PFSK-1 (cell line): Measurements from ENCODE around the gene CCT3.

Experiments used
- FOXP2 ChIP-seq: optimal IDR thresholded peaks from 2 replicates; pipeline ENCODE3; 2011; ENCODE audit warnings: borderline replicate concordance, control low read depth, inconsistent platforms; ENCODE audit not compliant: insufficient read depth; ENCODE audit errors: extremely low read length, extremely low read depth
- POLR2AphosphoS5 ChIP-seq: IDR thresholded peaks from 2 replicates; pipeline ENCODE4 v1.6.1; 2012; ENCODE audit warnings: low read depth, mild to moderate bottlenecking, control low read depth, low read length, moderate library complexity
- SIN3A ChIP-seq: IDR thresholded peaks from 2 replicates; pipeline ENCODE4 v1.6.1; 2012; ENCODE audit warnings: mild to moderate bottlenecking, low read length, moderate library complexity, borderline replicate concordance; ENCODE audit not compliant: insufficient read depth
- TAF1 ChIP-seq: IDR thresholded peaks from 2 replicates; pipeline ENCODE4 v1.6.1; 2012; ENCODE audit warnings: low read length, control low read depth, borderline replicate concordance; ENCODE audit not compliant: insufficient read depth
- TF ChIP-seq, protein P1 (sequence below), 2 experiments: IDR thresholded peaks; 2 replicates each; pipeline versions ENCODE4 v1.6.1 to v1.8.0; 2011 to 2012; ENCODE audit warnings: low read depth in 2 of 2, low read length in 2 of 2, control low read depth in 1 of 2, inconsistent platforms in 1 of 2, mild to moderate bottlenecking in 1 of 2, moderate library complexity in 1 of 2; ENCODE audit not compliant: insufficient read depth in 1 of 2

The CCT3 gene

DNA sequence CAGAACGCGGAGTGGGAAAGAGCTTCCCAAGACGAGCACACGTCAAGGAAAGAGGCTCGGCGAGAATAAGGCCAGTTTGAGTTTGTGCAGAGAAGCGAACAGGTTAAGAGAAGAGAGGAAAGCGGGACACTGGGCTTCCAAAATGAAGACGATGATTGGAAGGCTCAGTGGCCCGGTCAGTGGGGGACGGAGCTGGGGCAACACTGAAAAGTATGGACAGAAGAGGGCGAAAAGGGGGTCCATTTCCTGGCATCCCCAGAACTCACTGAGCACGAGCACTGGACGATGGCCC, 258 bp downstream of the CCT3 start:
- TF ChIP-seq POLR2AphosphoS5 (no peak), FOXP2 (no peak), TAF1 (no peak), SIN3A (no peak; the same call in 1 of the 2 replicates)
- TF ChIP-seq, protein P1, sequence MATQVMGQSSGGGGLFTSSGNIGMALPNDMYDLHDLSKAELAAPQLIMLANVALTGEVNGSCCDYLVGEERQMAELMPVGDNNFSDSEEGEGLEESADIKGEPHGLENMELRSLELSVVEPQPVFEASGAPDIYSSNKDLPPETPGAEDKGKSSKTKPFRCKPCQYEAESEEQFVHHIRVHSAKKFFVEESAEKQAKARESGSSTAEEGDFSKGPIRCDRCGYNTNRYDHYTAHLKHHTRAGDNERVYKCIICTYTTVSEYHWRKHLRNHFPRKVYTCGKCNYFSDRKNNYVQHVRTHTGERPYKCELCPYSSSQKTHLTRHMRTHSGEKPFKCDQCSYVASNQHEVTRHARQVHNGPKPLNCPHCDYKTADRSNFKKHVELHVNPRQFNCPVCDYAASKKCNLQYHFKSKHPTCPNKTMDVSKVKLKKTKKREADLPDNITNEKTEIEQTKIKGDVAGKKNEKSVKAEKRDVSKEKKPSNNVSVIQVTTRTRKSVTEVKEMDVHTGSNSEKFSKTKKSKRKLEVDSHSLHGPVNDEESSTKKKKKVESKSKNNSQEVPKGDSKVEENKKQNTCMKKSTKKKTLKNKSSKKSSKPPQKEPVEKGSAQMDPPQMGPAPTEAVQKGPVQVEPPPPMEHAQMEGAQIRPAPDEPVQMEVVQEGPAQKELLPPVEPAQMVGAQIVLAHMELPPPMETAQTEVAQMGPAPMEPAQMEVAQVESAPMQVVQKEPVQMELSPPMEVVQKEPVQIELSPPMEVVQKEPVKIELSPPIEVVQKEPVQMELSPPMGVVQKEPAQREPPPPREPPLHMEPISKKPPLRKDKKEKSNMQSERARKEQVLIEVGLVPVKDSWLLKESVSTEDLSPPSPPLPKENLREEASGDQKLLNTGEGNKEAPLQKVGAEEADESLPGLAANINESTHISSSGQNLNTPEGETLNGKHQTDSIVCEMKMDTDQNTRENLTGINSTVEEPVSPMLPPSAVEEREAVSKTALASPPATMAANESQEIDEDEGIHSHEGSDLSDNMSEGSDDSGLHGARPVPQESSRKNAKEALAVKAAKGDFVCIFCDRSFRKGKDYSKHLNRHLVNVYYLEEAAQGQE (IDR thresholded peaks at IDR 0.05; ENCODE audit: insufficient read depth in 1 of 2, low read depth in 2 of 2, low read length in 2 of 2) = no peak

DNA sequence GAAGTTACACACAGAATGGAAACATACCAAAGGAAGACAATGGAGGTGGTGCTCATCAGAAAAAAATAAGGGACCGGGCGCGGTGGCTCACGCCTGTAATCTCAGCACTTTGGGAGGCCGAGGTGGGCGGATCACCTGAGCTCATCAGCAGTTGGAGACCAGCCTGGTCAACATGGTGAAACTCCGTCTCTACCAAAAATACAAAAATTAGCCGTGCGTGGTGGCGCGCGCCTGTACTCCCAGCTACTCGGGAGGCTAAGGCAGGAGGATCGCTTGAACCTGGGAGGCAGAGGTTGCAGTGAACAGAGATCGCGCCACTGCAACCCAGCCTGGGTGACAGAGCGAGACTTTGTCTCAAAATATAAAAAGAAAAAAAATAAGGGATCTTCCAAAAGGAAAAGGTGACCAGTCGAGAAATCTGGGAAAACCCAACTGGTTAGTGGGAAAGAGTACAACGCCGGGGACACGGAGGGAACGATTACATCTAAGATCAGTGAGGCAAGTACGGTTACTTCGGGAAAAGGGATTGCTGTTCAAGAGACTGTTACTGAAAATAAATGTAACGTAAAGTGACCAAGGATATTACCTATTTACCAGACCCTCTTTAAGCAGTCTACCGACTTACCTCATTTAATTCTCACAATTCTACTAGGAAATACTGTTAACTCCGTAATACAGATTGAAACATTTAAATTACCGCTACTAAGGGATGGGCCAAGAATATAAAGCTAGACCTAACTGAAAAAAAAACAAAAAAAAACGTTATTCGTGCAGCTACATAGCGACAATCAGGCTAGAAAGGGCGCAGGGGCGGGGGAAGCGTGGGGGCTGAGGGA, 822 bp downstream of the CCT3 start:
- no peak for TF ChIP-seq FOXP2
- no peak for TF ChIP-seq TAF1
- TF ChIP-seq SIN3A = no peak
- no peak for TF ChIP-seq POLR2AphosphoS5
- TF ChIP-seq, protein P1 (IDR thresholded peaks at IDR 0.05; ENCODE audit: insufficient read depth in 1 of 2, low read depth in 2 of 2, low read length in 2 of 2) = no peak

DNA sequence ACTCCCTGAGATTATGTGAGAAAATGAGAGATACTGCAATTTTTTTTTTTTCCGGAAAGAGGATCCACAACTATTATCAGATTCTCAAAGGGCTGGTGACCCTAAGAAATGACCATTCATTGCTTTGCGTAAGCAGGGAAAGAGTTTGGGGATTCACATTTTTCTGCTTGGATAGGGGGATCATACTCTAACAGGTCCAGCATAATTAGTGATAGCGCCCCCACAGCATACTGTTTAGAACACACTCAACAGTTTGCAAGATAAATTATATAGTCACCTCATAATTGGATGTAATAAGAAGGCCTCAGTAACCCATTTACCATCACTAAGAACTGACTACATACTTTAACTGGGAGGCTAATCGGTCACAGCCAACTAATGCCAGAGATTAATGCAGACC, 1.9 kb downstream of the CCT3 start:
- TF ChIP-seq SIN3A (no peak), FOXP2 (no peak), TAF1 (no peak), POLR2AphosphoS5 (no peak)
- TF ChIP-seq, protein P1 (IDR thresholded peaks at IDR 0.05; ENCODE audit: insufficient read depth in 1 of 2, low read depth in 2 of 2, low read length in 2 of 2) = no peak

DNA sequence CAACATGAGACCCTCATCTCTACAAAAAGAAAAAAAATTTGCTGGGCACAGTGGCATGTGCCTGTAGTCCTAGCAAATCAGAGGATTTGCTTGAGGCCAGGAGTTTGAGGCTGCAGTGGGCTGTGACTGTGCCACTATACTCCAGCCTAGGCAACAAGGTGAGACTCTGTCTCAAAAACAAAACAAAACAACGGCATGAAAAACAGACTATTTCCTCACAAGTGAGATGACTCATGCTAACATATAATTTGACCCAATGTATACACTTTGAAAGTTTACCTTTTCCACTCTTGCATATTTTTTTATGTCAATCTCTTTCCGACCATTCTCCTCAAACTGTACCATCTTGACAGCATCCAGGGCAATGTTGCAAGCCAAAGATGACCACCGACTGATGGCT, 17.5 kb downstream of the CCT3 start:
- TF ChIP-seq TAF1 (no peak), SIN3A (no peak), FOXP2 (no peak), POLR2AphosphoS5 (no peak)
- TF ChIP-seq, protein P1 (IDR thresholded peaks at IDR 0.05; ENCODE audit: insufficient read depth in 1 of 2, low read depth in 2 of 2, low read length in 2 of 2) = no peak
